SU-DHL-6 (cell line): ENCODE results near the gene TLDC2.

Experiments used
- H2AFZ ChIP-seq: fragments of 200-600 bp; sonication (generic); 2 replicates; pipeline ENCODE4 v1.6.1; 2014; ENCODE audit warnings: low read depth, mild to moderate bottlenecking, moderate library complexity, mixed read lengths, antibody characterized with exemption, low read length; ENCODE audit not compliant: severe bottlenecking
- H3F3A ChIP-seq: fragments of 200-600 bp; shearing (Covaris generic); 2 replicates; pipeline ENCODE4 v1.6.0; 2016; ENCODE audit warnings: antibody characterized with exemption, mild to moderate bottlenecking; ENCODE audit not compliant: insufficient read depth
- H3K27ac ChIP-seq: fragments of 200-600 bp; sonication (generic); 2 replicates; pipeline ENCODE4 v1.5.1; 2016; ENCODE audit warnings: low read depth, mild to moderate bottlenecking, low read length, moderate library complexity, mixed read lengths
- H3K27me3 ChIP-seq: fragments of 200-600 bp; sonication (generic), shearing (Covaris generic); 2 replicates; pipeline ENCODE4 v1.6.0; 2014; ENCODE audit warnings: mild to moderate bottlenecking, low read length
- H3K36me3 ChIP-seq: fragments of 200-600 bp; sonication (generic); 2 replicates; pipeline ENCODE4 v1.6.1; 2014; ENCODE audit warnings: mild to moderate bottlenecking, low read length, mixed read lengths
- H3K4me2 ChIP-seq: fragments of 300-600, 200-600 bp; shearing (Covaris generic), sonication (generic); 2 replicates; pipeline ENCODE4 v1.6.0; 2014; ENCODE audit warnings: low read length, low read depth, mild to moderate bottlenecking; ENCODE audit not compliant: poor library complexity, severe bottlenecking
- H3K4me3 ChIP-seq: fragments of 200-600 bp; sonication (generic); 2 replicates; pipeline ENCODE4 v1.5.1; 2014; ENCODE audit warnings: antibody characterized with exemption, low read length, mild to moderate bottlenecking, mixed read lengths; ENCODE audit not compliant: insufficient read depth, poor library complexity, severe bottlenecking
- H3K79me2 ChIP-seq: fragments of 200-600 bp; sonication (generic); 2 replicates; pipeline ENCODE4 v1.6.1; 2014; ENCODE audit warnings: mild to moderate bottlenecking, low read length, moderate library complexity; ENCODE audit not compliant: insufficient read depth
- H3K9ac ChIP-seq: fragments of 200-600 bp; sonication (generic); 2 replicates; pipeline ENCODE4 v1.7.0; 2014; ENCODE audit warnings: mild to moderate bottlenecking, low read length
- H3K9me2 ChIP-seq: fragments of 200-600 bp; sonication (generic); replicated peaks from 2 replicates; pipeline ENCODE4 v1.6.1; 2014; ENCODE audit warnings: low read length; ENCODE audit not compliant: insufficient read depth
- H3K9me3 ChIP-seq: fragments of 200-600 bp; sonication (generic); 2 replicates; pipeline ENCODE4 v1.6.1; 2014; ENCODE audit warnings: low read length, mixed read lengths; ENCODE audit not compliant: insufficient read depth
- H4K20me1 ChIP-seq: fragments of 200-600 bp; sonication (generic); 2 replicates; pipeline ENCODE4 v1.6.1; 2014; ENCODE audit warnings: low read depth, mild to moderate bottlenecking, antibody characterized with exemption, low read length, moderate library complexity, mixed read lengths
- CTCF ChIP-seq: fragments of 200-600 bp; sonication (generic); IDR thresholded peaks from one replicate; pipeline ENCODE4 v1.5.1; 2017; ENCODE audit warnings: antibody characterized with exemption, mild to moderate bottlenecking, low read length, moderate library complexity; ENCODE audit not compliant: insufficient read depth, poor library complexity, severe bottlenecking
- EZH2phosphoT487 ChIP-seq: fragments of 200-600 bp; sonication (generic), shearing (Covaris generic); conservative IDR thresholded peaks from 2 replicates; pipeline ENCODE4 v1.6.1; 2018; ENCODE audit warnings: mild to moderate bottlenecking, antibody characterized with exemption, low read length, moderate library complexity, mixed read lengths

TLDC2 gene

DNA sequence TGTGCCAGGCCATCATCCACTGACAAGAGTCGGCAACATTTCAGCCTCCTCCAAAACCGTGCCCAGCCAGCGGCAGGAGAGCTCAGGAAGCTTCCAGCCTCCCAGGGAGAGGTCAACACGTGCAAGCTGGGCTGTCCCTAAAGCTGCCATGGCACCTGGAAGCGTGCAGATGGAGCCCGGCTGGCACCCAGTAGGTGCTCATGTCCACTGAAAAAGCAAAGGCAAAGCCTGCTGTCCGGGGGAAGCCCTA lies 14.4 kb upstream of the TLDC2 start:
- Histone ChIP-seq H3K27ac (peak overlapping the region; percentile 73), H3F3A (peaks cover 9% of the 10 kb centered on the region), H3K27me3 (no peaks in the 10 kb centered on the region), H3K9me2 (no peaks in the 10 kb centered on the region), H3K9me3 (no peaks in the 10 kb centered on the region), H2AFZ (no peak overlapping the region), H4K20me1 (no peaks in the 10 kb centered on the region), H3K36me3 (no peaks in the 10 kb centered on the region), H3K4me2 (peak overlapping the region; percentile 67), H3K79me2 (peaks cover 60% of the 10 kb centered on the region), H3K4me3 (peak overlapping the region; percentile 82), H3K9ac (peak overlapping the region; percentile 82)
- TF ChIP-seq CTCF (no peak), EZH2phosphoT487 (no peak)

DNA sequence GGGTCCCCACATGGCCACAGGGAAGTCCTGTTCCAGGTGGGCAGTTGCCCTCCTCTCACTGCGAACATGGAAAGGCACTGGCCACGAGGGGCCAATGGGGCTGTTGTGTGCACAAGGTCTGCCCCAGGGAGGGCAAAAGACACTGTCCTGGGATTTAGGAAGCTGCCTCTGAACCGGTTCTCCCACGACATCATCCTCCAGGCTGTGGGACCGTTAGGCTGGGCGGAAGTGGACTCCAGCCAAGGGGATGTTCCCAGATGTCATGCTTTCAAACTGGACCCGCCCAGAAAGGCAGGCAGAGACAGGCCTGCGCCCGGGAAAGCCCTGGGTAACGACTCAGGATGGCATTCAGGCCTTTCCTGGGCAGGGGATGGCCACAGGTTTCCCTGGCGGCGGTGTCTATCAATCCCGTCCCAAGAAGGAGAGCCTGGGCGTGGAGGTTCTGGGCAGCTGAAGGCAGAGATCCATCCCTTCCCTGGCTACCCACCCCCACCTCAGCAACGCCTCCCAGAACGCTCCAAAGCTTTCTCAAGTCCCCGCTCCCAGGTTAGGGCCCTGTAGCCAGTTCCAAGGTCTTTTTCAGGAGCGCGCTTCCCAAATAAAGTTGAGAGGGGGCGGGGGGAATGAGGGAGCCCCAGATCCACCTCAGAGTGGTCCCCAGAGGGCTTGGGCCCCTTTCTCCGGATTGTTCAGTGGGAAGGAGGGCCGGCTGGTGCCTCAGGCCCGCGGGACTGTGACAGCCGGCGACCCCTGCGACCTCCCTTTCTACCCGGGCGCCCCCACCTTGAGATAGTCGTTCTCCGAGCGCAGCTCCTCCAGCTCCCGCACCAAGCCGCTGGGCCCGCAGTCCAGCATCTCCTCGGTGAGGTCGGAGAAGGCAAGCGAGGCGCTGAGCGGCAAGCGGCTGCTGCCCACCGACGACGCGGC lies 13.8 kb upstream of the TLDC2 start:
- TF ChIP-seq EZH2phosphoT487 (no peak), CTCF (no peak)
- no peaks in the 10 kb centered on the region for H3K9me3 ChIP-seq
- peak overlapping the region; percentile 82 for H3K9ac ChIP-seq
- H3F3A ChIP-seq: peaks cover 9% of the 10 kb centered on the region
- H3K27ac ChIP-seq: peak overlapping the region; percentile 73
- H3K27me3 ChIP-seq: no peaks in the 10 kb centered on the region
- H3K4me2 ChIP-seq: peak overlapping the region; percentile 67
- H3K36me3 ChIP-seq: no peaks in the 10 kb centered on the region
- no peaks in the 10 kb centered on the region for H3K9me2 ChIP-seq
- peaks cover 54% of the 10 kb centered on the region for H3K79me2 ChIP-seq
- H2AFZ ChIP-seq: no peak overlapping the region
- H3K4me3 ChIP-seq: peak overlapping the region; percentile 82
- H4K20me1 ChIP-seq: no peaks in the 10 kb centered on the region

DNA sequence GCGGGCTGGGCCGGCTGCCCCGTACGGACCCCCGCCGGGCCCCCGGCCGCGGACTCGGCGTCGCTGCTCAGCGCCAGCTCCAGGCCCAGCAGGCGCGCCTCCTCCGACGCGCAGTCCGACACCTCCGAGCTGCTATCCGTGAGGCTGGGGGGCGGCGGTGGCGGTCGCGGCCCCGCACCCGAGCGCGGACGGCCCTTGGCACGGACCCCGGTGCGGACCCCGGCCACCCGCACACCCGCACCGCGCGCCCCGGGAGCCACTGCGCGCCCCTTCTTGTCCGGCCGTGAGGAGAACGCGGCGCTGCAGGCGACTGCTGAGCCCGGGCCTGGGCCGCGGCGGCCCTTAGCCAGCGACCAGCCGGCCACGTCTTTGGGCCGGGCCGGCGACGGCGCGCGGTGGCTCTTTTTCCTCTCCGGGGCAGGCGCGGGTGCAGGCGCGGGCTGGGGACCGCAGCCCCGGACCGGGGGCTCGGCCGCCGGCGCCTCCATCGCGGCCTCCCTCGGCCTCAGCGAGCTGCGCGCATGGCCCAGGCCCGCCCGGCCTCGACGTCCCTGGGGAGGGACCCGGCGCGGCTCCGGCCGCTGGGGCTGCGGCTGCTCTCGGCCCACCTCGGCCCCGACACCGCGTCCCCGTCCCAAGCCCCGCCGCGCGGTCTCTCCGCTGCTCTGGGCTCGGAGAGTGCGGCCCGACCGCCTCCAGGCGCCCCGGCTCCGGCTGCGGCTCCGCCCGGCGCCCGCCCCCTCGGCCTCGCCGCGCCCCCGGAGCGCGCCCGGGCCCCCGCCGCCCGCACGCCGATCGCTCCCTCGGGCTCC lies 12.9 kb upstream of the TLDC2 start:
- Histone ChIP-seq H4K20me1 (no peaks in the 10 kb centered on the region), H3K9ac (peak overlapping the region; percentile 82), H3K9me3 (no peaks in the 10 kb centered on the region), H3K27ac (peak overlapping the region; percentile 73), H3K9me2 (no peaks in the 10 kb centered on the region), H3K36me3 (no peaks in the 10 kb centered on the region), H3F3A (peaks cover 9% of the 10 kb centered on the region), H3K79me2 (peaks cover 45% of the 10 kb centered on the region), H3K27me3 (no peaks in the 10 kb centered on the region), H3K4me3 (peak overlapping the region; percentile 82), H3K4me2 (peak overlapping the region; percentile 67), H2AFZ (no peak overlapping the region)
- no peak for TF ChIP-seq EZH2phosphoT487
